LNCAP (cell line): Measurements from ENCODE around the gene PLXND1.

Source experiments
- TF ChIP-seq, protein P1 (sequence below): fragments of 450-650 bp; IDR thresholded peaks from 2 replicates; pipeline ENCODE4 v1.5.1; 2017; ENCODE audit warnings: mild to moderate bottlenecking

PLXND1 gene

DNA sequence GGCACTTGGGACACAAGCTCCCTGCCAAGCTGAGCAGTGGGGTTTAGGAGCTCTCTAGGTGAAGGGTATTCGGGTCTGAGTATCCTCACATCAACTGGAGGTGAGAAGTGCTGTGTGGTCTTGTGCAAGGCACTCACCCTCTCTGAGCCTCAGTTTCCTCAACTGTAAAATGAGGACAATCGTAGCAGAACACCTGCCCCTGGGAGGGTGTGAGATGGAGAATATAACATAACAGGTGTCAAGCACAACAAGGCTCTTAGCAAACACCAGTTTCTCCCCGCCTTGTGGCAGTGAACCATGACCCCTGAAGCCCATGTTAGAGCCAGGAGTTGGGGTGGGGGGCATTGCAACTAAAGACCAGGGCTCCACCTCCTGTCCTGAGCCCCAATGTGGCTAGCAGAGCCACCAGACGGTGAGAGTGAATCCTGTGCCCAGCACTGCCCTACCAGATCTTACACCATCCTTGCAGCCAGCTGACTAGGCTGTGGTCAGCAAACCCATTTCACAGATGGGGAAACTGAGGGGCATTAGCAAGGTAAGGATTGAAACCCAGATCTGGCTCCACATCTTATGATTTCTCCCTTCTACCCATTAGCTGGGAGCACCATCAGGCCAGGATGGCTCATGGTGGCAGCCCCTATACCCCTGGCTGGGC is 2.6 kb upstream of the PLXND1 start:
- TF ChIP-seq, protein P1, sequence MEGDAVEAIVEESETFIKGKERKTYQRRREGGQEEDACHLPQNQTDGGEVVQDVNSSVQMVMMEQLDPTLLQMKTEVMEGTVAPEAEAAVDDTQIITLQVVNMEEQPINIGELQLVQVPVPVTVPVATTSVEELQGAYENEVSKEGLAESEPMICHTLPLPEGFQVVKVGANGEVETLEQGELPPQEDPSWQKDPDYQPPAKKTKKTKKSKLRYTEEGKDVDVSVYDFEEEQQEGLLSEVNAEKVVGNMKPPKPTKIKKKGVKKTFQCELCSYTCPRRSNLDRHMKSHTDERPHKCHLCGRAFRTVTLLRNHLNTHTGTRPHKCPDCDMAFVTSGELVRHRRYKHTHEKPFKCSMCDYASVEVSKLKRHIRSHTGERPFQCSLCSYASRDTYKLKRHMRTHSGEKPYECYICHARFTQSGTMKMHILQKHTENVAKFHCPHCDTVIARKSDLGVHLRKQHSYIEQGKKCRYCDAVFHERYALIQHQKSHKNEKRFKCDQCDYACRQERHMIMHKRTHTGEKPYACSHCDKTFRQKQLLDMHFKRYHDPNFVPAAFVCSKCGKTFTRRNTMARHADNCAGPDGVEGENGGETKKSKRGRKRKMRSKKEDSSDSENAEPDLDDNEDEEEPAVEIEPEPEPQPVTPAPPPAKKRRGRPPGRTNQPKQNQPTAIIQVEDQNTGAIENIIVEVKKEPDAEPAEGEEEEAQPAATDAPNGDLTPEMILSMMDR, result no peak

DNA sequence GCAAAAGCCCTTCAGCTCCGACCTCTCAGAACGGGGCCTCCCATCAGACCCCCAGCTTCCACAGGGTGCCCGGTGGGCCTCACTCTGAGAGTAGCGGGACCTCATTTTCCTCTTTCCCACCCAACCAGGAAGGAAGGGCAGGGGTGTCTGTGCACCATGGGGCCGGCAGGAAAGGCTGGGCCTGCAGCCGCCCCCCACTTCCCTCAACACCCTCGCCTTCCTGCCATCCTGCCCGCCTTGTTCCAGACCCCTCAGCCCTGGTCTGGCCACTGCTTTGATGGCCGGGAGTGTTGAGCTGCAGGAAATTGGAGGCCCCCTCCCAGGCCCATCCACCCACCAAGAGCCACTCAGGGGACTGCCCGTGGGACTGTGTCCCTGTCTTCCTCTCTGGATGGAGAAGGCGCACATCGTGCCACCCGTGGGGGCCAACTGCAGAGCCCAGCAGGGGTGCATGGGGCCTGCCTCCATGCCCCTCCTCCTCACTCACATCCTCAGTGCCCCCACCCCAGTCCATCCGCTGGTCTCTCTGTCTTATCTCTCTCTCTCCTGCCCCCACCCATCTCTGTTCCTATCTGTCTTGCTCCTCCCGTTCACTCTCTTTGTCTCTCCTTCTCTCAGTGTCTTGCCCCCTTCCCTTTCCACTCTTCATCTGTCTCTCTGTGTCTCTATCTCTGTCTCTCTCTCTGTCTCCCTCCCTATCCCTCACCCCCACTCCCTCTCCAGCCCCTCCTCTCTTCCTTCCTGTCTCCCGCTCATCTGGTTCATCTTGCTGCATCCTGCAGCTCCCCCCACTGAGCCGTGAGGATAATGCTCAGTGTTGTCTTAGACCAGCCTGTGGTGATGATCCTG is 1.8 kb upstream of the PLXND1 start:
- TF ChIP-seq, protein P1, result no peak

DNA sequence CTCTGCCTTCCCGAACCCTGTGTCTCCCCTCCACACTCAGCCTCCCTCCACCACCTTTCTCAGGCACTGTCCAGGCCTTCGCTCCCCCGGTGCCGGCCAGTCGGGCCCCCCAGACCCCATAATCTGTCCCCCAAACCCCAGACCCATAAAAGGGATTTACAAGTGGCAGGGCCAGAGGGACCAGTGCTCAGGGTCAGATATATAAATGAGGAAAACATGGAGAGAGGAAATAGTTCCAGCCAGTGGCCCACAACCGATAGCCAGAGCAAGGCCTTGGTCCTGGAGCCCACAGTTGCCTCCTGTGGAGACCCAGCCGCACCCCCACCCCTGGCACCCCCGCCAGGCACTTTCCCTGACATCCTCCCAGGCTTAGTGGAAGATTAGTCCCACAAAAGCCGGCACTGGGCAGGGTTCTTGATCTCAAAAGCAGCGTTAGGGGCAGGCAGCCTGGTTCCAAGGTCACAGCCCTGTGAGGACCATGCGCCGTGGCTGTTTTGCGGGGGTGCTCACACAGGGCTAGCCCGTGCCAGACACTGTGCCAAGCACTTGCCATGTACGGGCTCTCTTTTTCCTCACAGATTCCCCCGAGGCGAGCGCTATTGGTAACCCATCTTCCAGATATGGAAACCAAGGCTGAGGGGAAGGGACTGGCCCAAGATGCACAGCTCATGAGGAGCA is 1.1 kb upstream of the PLXND1 start:
- TF ChIP-seq, protein P1, result no peak

DNA sequence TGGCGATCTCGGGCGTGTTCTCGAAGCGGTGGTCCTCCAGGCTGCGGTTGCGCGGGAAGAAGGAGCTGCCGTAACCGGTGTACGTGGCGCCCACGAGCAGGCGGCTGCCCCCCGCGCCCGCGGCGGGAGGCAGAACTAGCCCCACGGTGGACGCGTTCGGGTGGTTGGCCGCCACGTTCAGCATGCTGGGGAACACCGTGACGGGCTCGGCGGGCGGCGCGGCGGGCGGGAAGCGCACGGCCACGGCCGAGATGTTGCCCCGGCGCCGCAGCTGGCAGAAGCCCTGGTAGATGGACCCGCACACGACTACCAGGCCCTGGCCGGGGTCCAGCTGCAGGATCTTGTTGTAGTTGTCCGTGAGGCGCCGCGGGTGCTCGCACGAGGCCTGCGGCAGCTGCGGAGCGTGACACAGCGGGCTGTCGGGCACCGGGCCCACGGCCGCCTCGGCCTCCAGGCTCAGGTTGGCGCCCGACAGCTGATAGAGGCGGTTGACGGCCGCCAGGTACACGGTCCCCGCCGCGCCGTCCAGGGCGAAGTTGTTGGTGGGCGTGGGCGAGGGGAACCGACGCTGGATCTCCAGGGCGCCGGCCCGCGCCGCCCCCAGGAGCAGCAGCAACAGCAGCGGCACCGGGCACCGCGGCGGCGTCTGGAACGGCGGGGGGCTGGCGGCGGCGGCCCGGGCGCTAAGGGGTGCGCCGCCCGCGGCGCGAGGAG is 397 bp downstream of the PLXND1 start:
- TF ChIP-seq, protein P1, result no peak

- TF ChIP-seq, protein P1, result no peak
Observed at GRCh38 chr3:129605203-129605921, 1.1 kb downstream of the PLXND1 start.

GRCh38 chr3:129604767-129605166 is 1.7 kb downstream of the PLXND1 start:
- TF ChIP-seq, protein P1, result no peak
